ENCODE results near the gene INPP4A.

DNA sequence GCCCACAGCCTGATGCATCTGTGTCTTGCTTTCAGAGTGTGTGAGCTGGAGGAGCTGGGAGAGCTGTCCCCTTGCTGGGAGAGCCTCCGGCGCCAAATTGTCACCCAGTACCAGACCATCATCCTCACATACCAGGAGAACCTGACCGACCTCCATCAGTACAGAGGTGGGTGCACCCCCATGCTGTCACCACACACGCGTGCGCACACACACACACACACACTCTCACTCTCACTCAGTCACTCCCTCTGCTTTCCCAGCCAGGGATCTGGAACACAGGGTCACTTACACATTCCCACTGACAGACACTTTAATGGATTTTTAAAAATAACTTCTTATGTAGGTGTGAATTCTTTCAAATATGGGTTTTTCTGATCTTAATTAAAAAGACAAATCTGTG is 99.2 kb downstream of the INPP4A start:
- TF ChIP-seq CTCF (IDR thresholded peaks at IDR 0.05; ENCODE audit: low read depth, low read length) (no peak), EZH2phosphoT487 (IDR thresholded peaks at IDR 0.05; ENCODE audit: low read depth) (no peak)

All from OCI-LY3 (cell line).